GM19328 (cell line): ENCODE results near the gene PAFAH2.

ENCODE experiments used
- ATAC-seq: cut with Tn5 transposase; IDR thresholded peaks from one replicate; pipeline ENCODE4 v1.9.1; 2021; ENCODE audit warnings: mild to moderate bottlenecking, moderate library complexity; ENCODE audit not compliant: unreplicated experiment

Gene PAFAH2

GRCh38 chr1:26031611-26032220 is 33.9 kb upstream of the PAFAH2 start:
- no peak for ATAC-seq

GRCh38 chr1:26031196-26031595 is 33.3 kb upstream of the PAFAH2 start:
- no peak for ATAC-seq

GRCh38 chr1:26029864-26030481 is 32.1 kb upstream of the PAFAH2 start:
- ATAC-seq: no peak

DNA sequence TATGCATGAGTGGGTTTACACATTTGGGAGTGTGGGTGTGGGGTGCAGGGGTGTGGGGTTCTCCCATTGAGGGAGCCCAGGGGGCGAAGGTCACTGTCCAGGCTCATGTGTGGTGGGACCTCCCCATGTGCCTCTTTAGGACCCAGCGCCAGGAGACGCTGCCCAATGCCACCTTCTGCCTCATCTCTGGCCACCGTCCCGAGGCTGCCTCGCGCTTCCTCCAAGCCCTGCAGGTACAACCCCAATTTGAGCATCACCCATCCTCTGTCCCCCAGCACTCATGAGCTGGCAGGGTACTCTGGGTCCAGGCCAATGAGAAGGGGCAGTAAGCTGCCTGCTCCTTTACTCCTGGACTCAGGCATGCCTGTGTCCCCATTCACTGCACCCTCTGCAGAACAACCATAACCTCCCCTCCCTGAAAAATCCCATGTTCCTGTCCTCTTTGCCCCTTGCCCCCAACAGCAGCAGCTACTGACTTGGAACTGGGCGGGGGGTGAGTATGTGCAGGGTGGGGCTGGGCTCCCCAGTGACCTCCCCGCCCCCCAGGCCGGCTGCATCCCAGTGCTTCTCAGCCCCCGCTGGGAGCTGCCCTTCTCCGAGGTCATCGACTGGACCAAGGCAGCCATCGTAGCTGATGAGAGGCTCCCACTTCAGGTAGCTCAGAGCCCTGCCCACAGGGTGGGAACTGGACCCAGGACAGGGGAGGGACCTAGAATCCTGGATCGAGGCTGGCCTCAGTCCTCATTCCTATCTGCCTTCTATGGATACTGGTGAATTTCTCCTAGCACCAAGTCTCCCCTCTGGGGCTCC is 31.4 kb upstream of the PAFAH2 start:
- ATAC-seq: no peak

GRCh38 chr1:26028490-26028980 is 30.7 kb upstream of the PAFAH2 start:
- no peak for ATAC-seq

DNA sequence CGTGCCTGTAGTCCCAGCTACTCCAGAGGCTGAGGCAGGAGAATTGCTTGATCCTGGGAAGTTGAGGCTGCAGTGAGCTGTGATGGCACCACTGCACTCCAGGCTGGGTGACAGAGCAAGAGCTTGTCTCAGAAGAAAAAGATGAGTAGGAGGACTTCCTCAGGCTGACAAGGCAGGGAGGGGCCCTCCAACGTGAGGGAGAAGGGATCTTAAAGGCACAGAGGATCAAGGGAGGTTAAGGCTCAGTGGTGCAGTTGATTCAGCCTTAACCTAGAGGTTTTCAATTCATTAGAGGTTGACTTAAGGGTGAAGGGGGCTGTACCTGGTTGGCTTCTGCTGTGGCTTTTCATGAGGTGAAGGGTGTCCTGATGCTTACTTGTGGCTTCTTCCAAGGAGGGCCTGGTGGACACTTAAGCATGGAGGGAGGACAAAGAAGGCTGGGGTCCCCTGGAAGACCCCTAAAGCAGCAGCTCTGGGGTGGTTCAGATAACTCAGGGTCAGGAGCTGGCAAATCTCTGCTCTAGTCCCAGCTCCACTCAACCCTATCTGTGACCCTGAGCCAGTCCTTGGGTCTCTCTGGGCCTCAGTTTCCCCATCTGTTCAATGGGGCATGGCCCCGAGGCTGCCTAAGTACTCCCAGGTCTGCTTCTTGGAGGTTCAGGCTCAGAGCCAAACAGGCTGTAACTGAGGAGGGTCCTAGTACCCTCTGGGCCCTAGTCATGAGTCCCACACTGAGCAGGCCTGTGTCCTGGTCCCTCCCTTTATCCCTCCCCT is 30.0 kb upstream of the PAFAH2 start:
- ATAC-seq: no peak

DNA sequence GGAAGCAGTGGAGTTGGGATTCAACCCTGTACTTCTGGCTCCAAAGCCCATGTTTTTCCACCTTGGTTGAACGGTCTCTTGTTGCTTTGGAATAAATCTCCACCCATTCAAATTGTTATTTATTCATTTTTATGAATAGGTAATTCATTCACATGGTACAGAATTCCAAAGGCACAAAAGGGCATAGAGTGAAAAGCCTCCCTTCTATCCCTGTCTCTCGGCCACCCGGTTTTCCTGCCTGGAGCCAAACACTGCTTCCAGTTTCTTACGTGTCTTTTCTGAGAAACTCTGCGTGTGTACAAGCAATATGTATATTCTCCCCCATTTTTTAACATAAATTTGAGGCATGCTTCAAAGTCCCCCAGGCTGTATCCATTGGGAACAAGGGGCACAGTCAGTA is 27.7 kb upstream of the PAFAH2 start:
- no peak for ATAC-seq

DNA sequence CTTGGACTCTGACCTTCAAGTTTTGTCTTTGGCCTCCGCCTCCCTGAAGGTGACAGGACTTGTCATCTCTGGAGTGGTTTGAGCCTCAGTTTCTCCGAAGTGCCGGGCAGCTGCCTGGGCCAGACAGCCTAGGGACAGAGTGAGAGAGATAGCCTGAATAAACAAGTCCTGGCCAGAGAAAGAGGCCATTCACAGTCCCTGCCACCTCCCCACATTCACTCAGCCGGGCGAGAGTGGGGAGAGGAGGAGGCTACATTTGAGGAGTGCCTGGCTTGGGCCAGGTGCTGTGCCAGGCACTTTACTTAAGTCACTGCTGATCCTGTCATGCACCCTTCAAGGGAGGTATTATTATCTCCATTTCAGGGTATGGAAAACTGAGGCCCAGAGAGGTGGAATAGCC is 27.2 kb upstream of the PAFAH2 start:
- ATAC-seq: no peak

DNA sequence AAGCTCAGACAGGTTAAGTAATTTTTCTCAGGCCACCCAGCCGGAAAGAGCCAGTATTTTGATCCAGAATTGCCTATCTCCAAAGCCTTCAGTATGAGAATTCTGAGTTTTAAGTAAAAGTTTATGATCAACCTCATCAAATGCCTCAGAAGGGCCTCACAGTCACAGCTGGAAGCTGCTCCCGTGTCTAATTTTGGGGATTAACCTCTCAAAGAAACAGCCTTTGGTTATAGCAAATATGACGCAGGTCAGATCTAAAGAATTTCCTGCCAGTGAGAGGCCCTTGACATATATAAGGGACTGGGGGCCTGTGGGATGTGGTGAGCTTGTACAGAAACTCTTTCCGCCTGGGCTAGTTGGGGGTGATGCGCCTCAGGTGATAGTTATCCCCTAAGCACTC is 26.0 kb upstream of the PAFAH2 start:
- no peak for ATAC-seq

DNA sequence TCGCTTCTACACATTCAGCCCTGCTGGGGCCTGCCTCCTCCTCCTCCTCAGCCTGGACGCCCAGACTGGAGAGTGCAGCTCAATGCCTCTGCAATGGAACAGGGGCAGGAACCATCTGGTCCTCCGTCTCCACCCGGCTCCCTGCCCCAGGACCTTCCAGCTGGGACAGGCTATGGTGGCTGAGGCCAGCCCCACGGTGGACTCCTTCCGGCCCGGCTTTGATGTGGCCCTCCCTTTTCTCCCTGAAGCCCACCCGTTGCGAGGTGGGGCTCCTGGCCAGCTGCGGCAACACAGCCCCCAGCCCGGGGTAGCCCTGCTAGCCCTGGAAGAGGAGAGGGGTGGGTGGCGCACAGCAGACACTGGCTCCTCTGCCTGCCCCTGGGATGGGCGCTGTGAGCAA is 25.1 kb upstream of the PAFAH2 start:
- ATAC-seq: no peak

DNA sequence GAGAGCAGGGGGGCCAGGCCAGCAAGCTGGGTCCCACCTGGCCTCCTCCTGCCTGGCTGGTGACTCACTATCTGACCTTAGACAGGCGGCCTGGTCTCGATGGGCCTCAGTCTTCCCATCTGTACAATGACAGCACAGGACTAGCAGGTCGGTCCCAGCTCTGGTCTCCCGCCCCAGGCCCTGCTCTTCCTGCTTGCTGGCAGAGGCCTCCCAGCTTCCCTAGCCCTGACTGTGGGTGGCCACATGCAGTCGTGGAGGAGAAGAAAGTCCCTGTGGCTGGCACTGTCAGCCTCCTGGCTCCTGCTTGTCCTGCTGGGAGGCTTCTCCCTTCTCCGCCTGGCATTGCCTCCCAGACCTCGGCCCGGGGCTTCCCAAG is 24.5 kb upstream of the PAFAH2 start:
- ATAC-seq: no peak

- no peak for ATAC-seq
Observed at GRCh38 chr1:26021647-26022403, 24.0 kb upstream of the PAFAH2 start, which contains the start of gene EXTL1. TSS of gene EXTL1 (plus strand) at chr1:26021775. CDS start at chr1:26022647, 872 bp downstream.

GRCh38 chr1:26020941-26021646 is 23.2 kb upstream of the PAFAH2 start:
- no peak for ATAC-seq

GRCh38 chr1:26020330-26020768 is 22.5 kb upstream of the PAFAH2 start:
- ATAC-seq: no peak

GRCh38 chr1:26019641-26020315 is 21.9 kb upstream of the PAFAH2 start:
- ATAC-seq: no peak

GRCh38 chr1:26017606-26018005 is 19.7 kb upstream of the PAFAH2 start:
- no peak for ATAC-seq

DNA sequence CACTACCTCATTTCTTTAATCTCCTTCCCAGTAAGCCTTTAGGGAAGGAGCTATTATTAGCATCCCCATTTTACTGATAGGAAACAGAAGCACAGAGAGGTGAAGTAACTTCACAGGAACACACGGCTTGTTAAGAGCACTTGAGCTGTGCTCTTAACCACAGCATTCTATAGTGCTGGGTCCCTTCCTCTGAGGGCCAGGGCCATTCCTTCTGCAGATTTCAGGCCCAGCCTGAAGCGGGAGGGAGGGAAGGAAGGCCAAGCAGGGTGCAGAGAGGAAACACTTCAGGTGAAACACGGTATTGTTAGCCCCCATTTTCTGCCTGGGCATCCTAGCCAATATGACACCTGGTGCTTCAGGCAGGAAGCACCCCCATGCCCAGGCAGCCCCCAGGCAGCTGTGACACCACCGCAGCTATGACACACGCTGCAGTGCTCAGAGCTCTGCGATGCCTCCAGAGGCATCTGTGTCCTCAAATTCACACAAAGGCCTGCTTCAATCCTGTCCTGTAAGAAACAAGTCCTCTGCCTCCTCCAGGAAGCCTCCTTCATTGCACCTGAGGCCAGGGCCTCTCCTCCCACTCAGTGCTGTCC is 19.2 kb upstream of the PAFAH2 start:
- ATAC-seq: no peak

DNA sequence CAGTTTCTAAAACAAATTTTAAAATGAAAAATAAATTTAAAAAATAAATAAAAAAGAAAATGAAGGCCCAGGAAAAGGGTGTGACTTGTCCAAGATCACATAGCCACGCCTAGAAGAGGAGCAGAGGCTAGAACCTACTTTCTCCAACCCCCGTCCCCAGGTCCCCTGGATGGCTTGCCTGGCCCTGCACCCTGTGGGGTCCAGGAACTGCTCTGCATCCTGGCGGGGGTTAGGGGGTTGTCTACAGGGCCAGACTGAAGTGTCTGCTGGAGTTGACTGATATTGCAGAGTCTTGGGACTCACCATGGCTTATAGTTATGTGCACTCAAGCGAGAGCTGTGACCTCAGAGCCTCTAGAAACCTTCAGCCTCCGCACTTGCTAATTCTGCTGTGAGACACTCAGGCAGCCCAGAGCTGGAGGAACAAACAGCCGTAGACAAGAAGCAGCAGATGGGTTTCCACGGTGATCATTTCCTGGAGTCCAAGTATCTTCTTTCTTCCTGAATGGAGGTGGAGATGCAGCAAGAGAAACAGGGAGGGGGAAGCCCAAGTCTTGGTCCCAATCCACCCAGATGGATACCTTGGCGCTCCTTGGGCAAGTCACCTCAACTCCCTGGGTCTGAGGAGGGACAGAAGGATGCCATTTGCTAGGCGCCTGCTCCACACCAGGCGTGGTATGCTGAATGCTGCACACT is 18.5 kb upstream of the PAFAH2 start:
- no peak for ATAC-seq
